PFSK-1 (cell line): ENCODE data around the gene TP53RK.

Experiments
- FOXP2 ChIP-seq: optimal IDR thresholded peaks from 2 replicates; pipeline ENCODE3; 2011; ENCODE audit warnings: borderline replicate concordance, control low read depth, inconsistent platforms; ENCODE audit not compliant: insufficient read depth; ENCODE audit errors: extremely low read length, extremely low read depth
- POLR2AphosphoS5 ChIP-seq: IDR thresholded peaks from 2 replicates; pipeline ENCODE4 v1.6.1; 2012; ENCODE audit warnings: low read depth, mild to moderate bottlenecking, control low read depth, low read length, moderate library complexity
- REST ChIP-seq, 2 experiments: IDR thresholded peaks; 2 replicates each; pipeline versions ENCODE4 v1.6.1 to v1.8.0; 2011 to 2012; ENCODE audit warnings: low read depth in 2 of 2, low read length in 2 of 2, control low read depth in 1 of 2, inconsistent platforms in 1 of 2, mild to moderate bottlenecking in 1 of 2, moderate library complexity in 1 of 2; ENCODE audit not compliant: insufficient read depth in 1 of 2
- SIN3A ChIP-seq: IDR thresholded peaks from 2 replicates; pipeline ENCODE4 v1.6.1; 2012; ENCODE audit warnings: mild to moderate bottlenecking, low read length, moderate library complexity, borderline replicate concordance; ENCODE audit not compliant: insufficient read depth
- TAF1 ChIP-seq: IDR thresholded peaks from 2 replicates; pipeline ENCODE4 v1.6.1; 2012; ENCODE audit warnings: low read length, control low read depth, borderline replicate concordance; ENCODE audit not compliant: insufficient read depth

TP53RK gene

GRCh38 chr20:46696791-46697279, 7.6 kb upstream of the TP53RK start:
- TF ChIP-seq TAF1 (no peak), FOXP2 (no peak), POLR2AphosphoS5 (no peak), SIN3A (no peak), REST (IDR thresholded peaks at IDR 0.05; ENCODE audit: insufficient read depth in 1 of 2, low read depth in 2 of 2, low read length in 2 of 2) (no peak)

- TF ChIP-seq TAF1 (no peak), FOXP2 (no peak), POLR2AphosphoS5 (no peak), REST (IDR thresholded peaks at IDR 0.05; ENCODE audit: insufficient read depth in 1 of 2, low read depth in 2 of 2, low read length in 2 of 2) (no peak), SIN3A (no peak)
These were observed 6.6 kb upstream of the TP53RK start for GRCh38 chr20:46695892-46696291.

GRCh38 chr20:46694484-46694883, 5.2 kb upstream of the TP53RK start:
- TF ChIP-seq FOXP2 (no peak), POLR2AphosphoS5 (no peak), REST (IDR thresholded peaks at IDR 0.05; ENCODE audit: insufficient read depth in 1 of 2, low read depth in 2 of 2, low read length in 2 of 2) (no peak), TAF1 (no peak), SIN3A (no peak)

GRCh38 chr20:46691196-46691595, 2.0 kb upstream of the TP53RK start:
- TF ChIP-seq POLR2AphosphoS5 (no peak), TAF1 (no peak), REST (IDR thresholded peaks at IDR 0.05; ENCODE audit: insufficient read depth in 1 of 2, low read depth in 2 of 2, low read length in 2 of 2) (no peak)
